HEK293T (cell line): ENCODE results near the gene CD96.

Experiments used
- ARNT ChIP-seq: fragments of 450-650 bp; IDR thresholded peaks from 2 replicates; pipeline ENCODE4 v1.6.1; 2017; ENCODE audit warnings: mild to moderate bottlenecking
- BHLHE40 ChIP-seq: fragments of 450-650 bp; IDR thresholded peaks from 2 replicates; pipeline ENCODE4 v1.6.1; 2016; ENCODE audit warnings: mild to moderate bottlenecking, moderate library complexity, borderline replicate concordance
- FOXA1 ChIP-seq: fragments of 450-650 bp; IDR thresholded peaks from 2 replicates; pipeline ENCODE4 v1.6.1; 2016; ENCODE audit warnings: mild to moderate bottlenecking
- FOXK2 ChIP-seq: fragments of 450-650 bp; IDR thresholded peaks from 2 replicates; pipeline ENCODE4 v1.6.1; 2016; ENCODE audit warnings: mild to moderate bottlenecking
- FOXM1 ChIP-seq: fragments of 450-650 bp; IDR thresholded peaks from 2 replicates; pipeline ENCODE4 v1.6.1; 2017; ENCODE audit warnings: mild to moderate bottlenecking, borderline replicate concordance
- HDGF ChIP-seq: fragments of 450-650 bp; IDR thresholded peaks from 2 replicates; pipeline ENCODE4 v1.6.1; 2017; ENCODE audit warnings: antibody characterized with exemption, borderline replicate concordance
- L3MBTL2 ChIP-seq: fragments of 450-650 bp; conservative IDR thresholded peaks from 2 replicates; pipeline ENCODE4 v1.6.1; 2016; ENCODE audit warnings: mild to moderate bottlenecking
- LEF1 ChIP-seq: fragments of 450-650 bp; IDR thresholded peaks from 2 replicates; pipeline ENCODE4 v1.6.1; 2017; ENCODE audit warnings: mild to moderate bottlenecking, borderline replicate concordance
- SP1 ChIP-seq: fragments of 450-650 bp; IDR thresholded peaks from 2 replicates; pipeline ENCODE4 v1.6.1; 2017
- SUZ12 ChIP-seq: fragments of 450-650 bp; IDR thresholded peaks from 2 replicates; pipeline ENCODE4 v1.6.1; 2016; ENCODE audit warnings: mild to moderate bottlenecking
- TARDBP ChIP-seq: fragments of 450-650 bp; IDR thresholded peaks from 2 replicates; pipeline ENCODE4 v1.6.1; 2016
- ZNF384 ChIP-seq: fragments of 450-650 bp; IDR thresholded peaks from 2 replicates; pipeline ENCODE4 v1.6.1; 2016
- TF ChIP-seq, protein P1 (sequence below): fragments of 450-650 bp; IDR thresholded peaks from 2 replicates; pipeline ENCODE4 v1.6.1; 2016

DNA sequence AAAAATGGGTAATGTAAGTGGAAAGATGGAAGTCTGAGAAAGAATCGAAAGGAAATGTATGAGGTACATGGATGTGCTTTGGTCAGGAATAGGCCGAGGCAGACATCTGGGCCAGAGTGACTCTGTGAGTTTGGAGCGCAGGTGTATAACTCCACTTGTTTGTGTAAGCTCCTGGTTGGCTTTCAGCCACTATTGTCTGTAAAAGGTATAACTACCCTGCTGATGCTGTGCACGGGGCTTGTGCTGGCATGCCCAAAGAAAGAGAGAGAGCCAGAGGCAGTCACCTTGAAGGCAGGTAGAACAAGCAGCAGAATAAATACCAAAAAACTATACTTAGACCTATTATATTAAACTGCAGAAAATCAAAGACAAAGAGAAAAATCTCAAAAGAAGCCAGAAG, 32.7 kb upstream of the CD96 start:
- TF ChIP-seq FOXK2 (no peak), ZNF384 (no peak), LEF1 (no peak), BHLHE40 (no peak), SP1 (no peak), ARNT (no peak), L3MBTL2 (no peak), SUZ12 (no peak), FOXM1 (no peak), HDGF (no peak), FOXA1 (no peak), TARDBP (no peak)
- TF ChIP-seq, protein P1, sequence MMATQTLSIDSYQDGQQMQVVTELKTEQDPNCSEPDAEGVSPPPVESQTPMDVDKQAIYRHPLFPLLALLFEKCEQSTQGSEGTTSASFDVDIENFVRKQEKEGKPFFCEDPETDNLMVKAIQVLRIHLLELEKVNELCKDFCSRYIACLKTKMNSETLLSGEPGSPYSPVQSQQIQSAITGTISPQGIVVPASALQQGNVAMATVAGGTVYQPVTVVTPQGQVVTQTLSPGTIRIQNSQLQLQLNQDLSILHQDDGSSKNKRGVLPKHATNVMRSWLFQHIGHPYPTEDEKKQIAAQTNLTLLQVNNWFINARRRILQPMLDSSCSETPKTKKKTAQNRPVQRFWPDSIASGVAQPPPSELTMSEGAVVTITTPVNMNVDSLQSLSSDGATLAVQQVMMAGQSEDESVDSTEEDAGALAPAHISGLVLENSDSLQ: no peak
